Endothelial cell of umbilical vein (primary cell): ENCODE results near the gene LCMT2. TPM values are rescaled to one million over a fixed set of nuclear protein-coding genes. Genes with fewer than 3 reads are reported as not detected.

Experiments
- BruUV-seq: library from RNA; stranded (reverse); fragments of 400-500 nt; replicated peaks from 2 replicates; lab custom pipeline; 2021; lab: Mats Ljungman, UMichigan
- CTCF ChIA-PET: fragments of 300-600, 350-600 bp; sonication (Branson Sonifier 250); formaldehyde crosslinking; loops from one replicate; lab custom pipeline; 2021; ENCODE audit warnings: antibody characterized with exemption, inconsistent platforms; lab: Charles Lee
- POLR2A ChIA-PET: fragments of 300-600, 350-600 bp; sonication (Branson Sonifier 250); formaldehyde crosslinking; loops from one replicate; lab custom pipeline; 2021; ENCODE audit warnings: antibody characterized with exemption, inconsistent platforms; lab: Charles Lee
- DNase-seq: peaks from one replicate; pipeline ENCODE4 v3.0.0-alpha.2; 2011; ENCODE audit warnings: low read depth, low spot score
- FAIRE-seq: peaks from 2 replicates; lab custom pipeline; 2011; peaks lifted over from hg19 to GRCh38; lab: Jason Lieb, UNC
- H2AFZ ChIP-seq: 2 replicates; pipeline ENCODE4 v1.6.0; 2012; ENCODE audit warnings: low read depth, low read length, control low read depth, inconsistent platforms
- H3K27ac ChIP-seq: 2 replicates; pipeline ENCODE4 v1.5.1; 2011; ENCODE audit warnings: low read depth, mild to moderate bottlenecking, control low read depth, low read length, moderate library complexity; ENCODE audit not compliant: insufficient read depth
- H3K27me3 ChIP-seq, 2 experiments: 2 replicates each; pipeline versions ENCODE4 v1.6.0 to v1.6.1; 2011; ENCODE audit warnings: low read length in 2 of 2, mixed read lengths in 1 of 2; ENCODE audit not compliant: control insufficient read depth in 2 of 2, insufficient read depth in 2 of 2
- H3K36me3 ChIP-seq, 2 experiments: 2 replicates in 1 of 2; 3 replicates in 1 of 2; pipeline ENCODE4 v1.5.1; 2011; ENCODE audit warnings: low read length in 2 of 2, mild to moderate bottlenecking in 1 of 2, moderate library complexity in 1 of 2; ENCODE audit not compliant: control insufficient read depth in 2 of 2, insufficient read depth in 2 of 2; ENCODE audit errors: extremely low read depth in 1 of 2
- H3K4me1 ChIP-seq: 3 replicates; pipeline ENCODE4 v1.5.1; 2011; ENCODE audit warnings: mild to moderate bottlenecking, low read length; ENCODE audit not compliant: control insufficient read depth, insufficient read depth; ENCODE audit errors: extremely low read depth
- H3K4me2 ChIP-seq: 2 replicates; pipeline ENCODE4 v1.6.1; 2011; ENCODE audit warnings: low read length, control low read depth, mixed read lengths; ENCODE audit not compliant: insufficient read depth
- H3K4me3 ChIP-seq, 3 experiments: fragments of 200-600 bp in 1 of 3; sonication (generic), shearing (Covaris generic) in 1 of 3; replicated peaks in 1 of 3; 2 replicates each; pipeline ENCODE4 v1.5.1; 2011 to 2016; ENCODE audit warnings: control low read depth in 3 of 3, low read length in 3 of 3, mild to moderate bottlenecking in 2 of 3, inconsistent platforms in 1 of 3, low read depth in 1 of 3, moderate library complexity in 1 of 3; ENCODE audit not compliant: insufficient read depth in 1 of 3
- H3K79me2 ChIP-seq: 2 replicates; pipeline ENCODE4 v1.6.0; 2012; ENCODE audit warnings: low read length, inconsistent platforms; ENCODE audit not compliant: control insufficient read depth, insufficient read depth
- H3K9ac ChIP-seq: replicated peaks from 2 replicates; pipeline ENCODE3; 2011; ENCODE audit warnings: low read length, control low read depth; ENCODE audit not compliant: insufficient read depth; ENCODE audit errors: extremely low read depth
- H3K9me1 ChIP-seq: replicated peaks from 3 replicates; pipeline ENCODE4 v1.6.0; 2011; ENCODE audit warnings: mild to moderate bottlenecking, low read length; ENCODE audit not compliant: control insufficient read depth, insufficient read depth; ENCODE audit errors: extremely low read depth
- H3K9me3 ChIP-seq: replicated peaks from 2 replicates; pipeline ENCODE4 v1.5.1; 2012; ENCODE audit warnings: low read length, inconsistent platforms; ENCODE audit not compliant: control insufficient read depth, insufficient read depth
- H4K20me1 ChIP-seq: replicated peaks from 2 replicates; pipeline ENCODE3; 2011; ENCODE audit warnings: mild to moderate bottlenecking, low read length; ENCODE audit not compliant: control insufficient read depth, insufficient read depth; ENCODE audit errors: extremely low read depth
- EZH2 ChIP-seq: IDR thresholded peaks from 2 replicates; pipeline ENCODE4 v1.6.1; 2012; ENCODE audit warnings: borderline replicate concordance, low read depth, mild to moderate bottlenecking, moderate library complexity, low read length, inconsistent platforms; ENCODE audit not compliant: severe bottlenecking
- FOS ChIP-seq: IDR thresholded peaks from 2 replicates; pipeline ENCODE4 v1.6.1; 2011; ENCODE audit warnings: mild to moderate bottlenecking, low read length, moderate library complexity, borderline replicate concordance; ENCODE audit not compliant: insufficient read depth
- GATA2 ChIP-seq: IDR thresholded peaks from 2 replicates; pipeline ENCODE4 v1.7.0; 2011; ENCODE audit warnings: low read depth, mild to moderate bottlenecking, moderate library complexity, mixed read lengths, low read length; ENCODE audit not compliant: insufficient read length, insufficient read depth
- JUN ChIP-seq: IDR thresholded peaks from 2 replicates; pipeline ENCODE4 v1.6.1; 2011; ENCODE audit warnings: borderline replicate concordance, low read depth; ENCODE audit not compliant: insufficient read length, insufficient read depth
- MYC ChIP-seq: IDR thresholded peaks from one replicate; pipeline ENCODE4 v1.6.1; 2011; ENCODE audit warnings: mild to moderate bottlenecking, low read depth, low read length
- POLR2A ChIP-seq: IDR thresholded peaks from 2 replicates; pipeline ENCODE4 v1.6.1; 2012; ENCODE audit warnings: low read depth, mild to moderate bottlenecking, control low read depth, low read length
- POLR2AphosphoS5 ChIP-seq: IDR thresholded peaks from 2 replicates; pipeline ENCODE4 v1.6.1; 2012; ENCODE audit warnings: low read depth, mild to moderate bottlenecking, control low read depth, low read length, moderate library complexity; ENCODE audit not compliant: insufficient read depth
- dilution Hi-C: fragments of 300-500 bp; cut with MboI; formaldehyde crosslinking; loops from one replicate; pipeline ENCODE4 v1.15.0; 2019; ENCODE audit warnings: low sequenced_read_pairs; ENCODE audit not compliant: extremely low pct_ligation_motif_present
- intact Hi-C: fragments of 100-400 bp; cut with micrococcal nuclease; formaldehyde crosslinking; loops from one replicate; pipeline ENCODE4 v1.10.0; 2022
- polyA plus RNA-seq, 4 experiments: library from polyadenylated mRNA; depleted of rRNA in 3 of 4; stranded (reverse) in 3 of 4; unstranded in 1 of 4; fragments of >200 nt; gene quantifications; 2 replicates each; pipeline versions ENCODE4 v1.2.1 to v1.2.3, GENCODE V29; 2011 to 2012; ENCODE audit warnings: missing spikeins in 1 of 4
- total RNA-seq: library from RNA; stranded (reverse); gene quantifications from 2 replicates; pipeline ENCODE4 v1.2.3, GENCODE V29; 2021
- TF ChIP-seq, protein P1 (sequence below): IDR thresholded peaks from 2 replicates; pipeline ENCODE4 v1.6.1; 2011; ENCODE audit not compliant: insufficient read depth, insufficient read length
- TF ChIP-seq, protein P2 (sequence below), 2 donors: IDR thresholded peaks; 1 replicate in 1 of 2; 2 replicates in 1 of 2; pipeline ENCODE4 v1.5.1; 2011; ENCODE audit warnings: low read length in 2 of 2, mild to moderate bottlenecking in 2 of 2, moderate library complexity in 2 of 2, control low read depth in 1 of 2, inconsistent platforms in 1 of 2, low read depth in 1 of 2; ENCODE audit not compliant: insufficient read depth in 1 of 2; ENCODE audit errors: extremely low read depth in 1 of 2

The LCMT2 gene
- total and polyA plus RNA-seq, 2 donors (not counting 3 experiments of a cell fraction or from before 2014, with no cell fraction given): 4.1 to 6.1 TPM

DNA sequence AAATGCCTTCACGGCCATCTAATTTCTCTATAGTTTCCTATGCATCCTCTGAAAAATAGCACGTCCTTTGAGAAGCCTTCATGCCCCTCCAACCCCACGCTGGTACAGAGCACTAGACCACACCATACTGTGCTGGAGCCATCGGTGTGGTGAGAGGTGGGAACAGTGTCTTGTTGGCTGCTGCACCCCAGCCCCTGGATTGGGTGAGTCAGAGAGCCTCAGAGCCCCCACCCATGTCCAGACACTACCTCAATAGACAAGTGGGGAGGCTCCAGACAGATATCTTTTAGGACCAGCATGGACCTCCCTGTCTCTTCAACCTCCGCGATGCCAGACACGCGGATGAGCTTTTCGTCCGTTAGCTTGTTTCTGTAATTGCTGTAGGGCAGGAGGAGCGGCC lies 51.5 kb downstream of the LCMT2 start:
- H3K9me3 ChIP-seq: no peaks in the 10 kb centered on the region
- no peak overlapping the region for H2AFZ ChIP-seq
- intact Hi-C loops (no loop called here), dilution Hi-C loops (no loop called here)
- DNase-seq: no peak
- no peaks in the 10 kb centered on the region for H3K4me1 ChIP-seq
- H3K27ac ChIP-seq: no peak overlapping the region
- peaks cover 0 to 6% of the 10 kb centered on the region in 2 experiments for H3K27me3 ChIP-seq
- no peaks in the 10 kb centered on the region for H3K36me3 ChIP-seq
- ChIA-PET CTCF (interaction anchor here (1.7 kb wide), 1 partner anchor 53 kb away, joined by 10 read pairs; no protein-coding TSS in a partner anchor), POLR2A (no interaction called here)
- H3K79me2 ChIP-seq: no peaks in the 10 kb centered on the region
- FAIRE-seq: no peak
- H3K4me2 ChIP-seq: no peak overlapping the region
- H3K4me3 ChIP-seq: no peak overlapping the region
- no peaks in the 10 kb centered on the region for H4K20me1 ChIP-seq
- no peaks in the 10 kb centered on the region for H3K9me1 ChIP-seq
- H3K9ac ChIP-seq: no peak overlapping the region
- TF ChIP-seq, protein P1, sequence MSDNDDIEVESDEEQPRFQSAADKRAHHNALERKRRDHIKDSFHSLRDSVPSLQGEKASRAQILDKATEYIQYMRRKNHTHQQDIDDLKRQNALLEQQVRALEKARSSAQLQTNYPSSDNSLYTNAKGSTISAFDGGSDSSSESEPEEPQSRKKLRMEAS: no peak
- no peak for TF ChIP-seq POLR2AphosphoS5
- no peak for TF ChIP-seq MYC
- TF ChIP-seq GATA2: no peak
- TF ChIP-seq, protein P2, sequence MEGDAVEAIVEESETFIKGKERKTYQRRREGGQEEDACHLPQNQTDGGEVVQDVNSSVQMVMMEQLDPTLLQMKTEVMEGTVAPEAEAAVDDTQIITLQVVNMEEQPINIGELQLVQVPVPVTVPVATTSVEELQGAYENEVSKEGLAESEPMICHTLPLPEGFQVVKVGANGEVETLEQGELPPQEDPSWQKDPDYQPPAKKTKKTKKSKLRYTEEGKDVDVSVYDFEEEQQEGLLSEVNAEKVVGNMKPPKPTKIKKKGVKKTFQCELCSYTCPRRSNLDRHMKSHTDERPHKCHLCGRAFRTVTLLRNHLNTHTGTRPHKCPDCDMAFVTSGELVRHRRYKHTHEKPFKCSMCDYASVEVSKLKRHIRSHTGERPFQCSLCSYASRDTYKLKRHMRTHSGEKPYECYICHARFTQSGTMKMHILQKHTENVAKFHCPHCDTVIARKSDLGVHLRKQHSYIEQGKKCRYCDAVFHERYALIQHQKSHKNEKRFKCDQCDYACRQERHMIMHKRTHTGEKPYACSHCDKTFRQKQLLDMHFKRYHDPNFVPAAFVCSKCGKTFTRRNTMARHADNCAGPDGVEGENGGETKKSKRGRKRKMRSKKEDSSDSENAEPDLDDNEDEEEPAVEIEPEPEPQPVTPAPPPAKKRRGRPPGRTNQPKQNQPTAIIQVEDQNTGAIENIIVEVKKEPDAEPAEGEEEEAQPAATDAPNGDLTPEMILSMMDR (IDR thresholded peaks at IDR 0.05; ENCODE audit: extremely low read depth in 1 of 2, insufficient read depth in 1 of 2, low read depth in 1 of 2, low read length in 2 of 2): no peak
- BruUV-seq: no TSS peak

DNA sequence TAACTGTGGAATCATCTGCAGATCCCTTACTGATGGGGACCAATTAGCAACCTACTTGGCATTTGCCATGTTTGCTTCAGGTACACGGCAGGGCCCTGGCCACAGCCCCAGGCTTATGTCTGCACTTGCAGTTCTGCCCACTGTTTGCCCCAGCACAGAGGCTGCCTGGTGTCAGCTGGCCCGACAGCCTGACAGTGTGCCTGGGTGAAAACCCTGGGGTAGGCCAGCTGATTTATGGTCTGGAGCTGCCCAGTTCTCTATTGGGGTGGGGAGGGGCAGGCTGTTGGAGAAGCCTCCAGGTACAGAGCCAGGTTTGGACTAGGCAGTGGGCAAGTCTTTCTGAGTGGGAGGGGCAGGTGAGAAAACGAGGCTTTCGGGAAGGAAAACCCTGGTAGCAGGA lies 52.5 kb downstream of the LCMT2 start:
- Histone ChIP-seq H2AFZ (no peak overlapping the region), H3K36me3 (no peaks in the 10 kb centered on the region), H3K9ac (no peak overlapping the region), H3K79me2 (no peaks in the 10 kb centered on the region), H3K4me2 (no peak overlapping the region), H3K27me3 (peaks cover 0 to 6% of the 10 kb centered on the region in 2 experiments), H3K4me1 (no peaks in the 10 kb centered on the region), H3K27ac (no peak overlapping the region), H3K4me3 (no peak overlapping the region), H3K9me1 (no peaks in the 10 kb centered on the region), H4K20me1 (no peaks in the 10 kb centered on the region), H3K9me3 (no peaks in the 10 kb centered on the region)
- no TSS peak for BruUV-seq
- no peak for FAIRE-seq
- dilution Hi-C loops: no loop called here
- ChIA-PET POLR2A (no interaction called here), CTCF (interaction anchor here (1.0 to 1.7 kb wide), 2 partner anchors 52 to 74 kb away, joined by 3 to 10 read pairs; no protein-coding TSS in a partner anchor)
- DNase-seq: no peak
- intact Hi-C loops: no loop called here
- TF ChIP-seq, protein P1: no peak
- no peak for TF ChIP-seq JUN
- no peak for TF ChIP-seq GATA2
- TF ChIP-seq, protein P2 (IDR thresholded peaks at IDR 0.05; ENCODE audit: extremely low read depth in 1 of 2, insufficient read depth in 1 of 2, low read depth in 1 of 2, low read length in 2 of 2): no peak
- no peak for TF ChIP-seq FOS
- TF ChIP-seq POLR2A: no peak
- TF ChIP-seq POLR2AphosphoS5: no peak
- no peak for TF ChIP-seq MYC
- TF ChIP-seq EZH2: no peak
